ENCODE measurements around the gene RCN1.

Gene RCN1

DNA sequence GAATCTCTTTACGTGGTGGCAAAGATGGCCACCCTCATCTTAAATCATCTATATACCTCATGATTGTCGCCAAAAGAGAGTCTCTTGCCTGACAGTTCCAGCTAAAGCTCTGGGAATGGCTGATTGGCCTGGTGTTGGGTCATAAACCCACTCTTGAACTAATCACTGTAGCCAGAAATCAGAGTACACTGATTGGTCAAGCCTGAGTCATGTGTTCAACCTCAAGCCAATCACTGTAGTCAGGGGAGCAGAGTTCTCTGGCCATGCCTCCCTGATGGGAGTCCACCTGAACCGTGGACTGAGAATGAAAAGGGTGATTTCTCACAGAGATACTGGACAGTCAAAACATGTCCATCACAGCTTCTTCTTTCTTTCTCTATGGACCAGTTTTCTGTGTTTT is 45.8 kb downstream of the RCN1 start:
- no peak for DNase-seq (ENCODE audit: extremely low spot score)
- ChIA-PET POLR2A (no interaction called here), CTCF (no interaction called here)
- TF ChIP-seq LEF1 (IDR thresholded peaks at IDR 0.05; ENCODE audit: borderline replicate concordance) (no peak), FOXM1 (IDR thresholded peaks at IDR 0.05; ENCODE audit: borderline replicate concordance) (no peak), ELF4 (IDR thresholded peaks at IDR 0.05) (no peak), ZNF384 (IDR thresholded peaks at IDR 0.05) (no peak), L3MBTL2 (conservative IDR thresholded peaks at IDR 0.05) (no peak), FOXK2 (IDR thresholded peaks at IDR 0.05) (no peak), CTBP1 (IDR thresholded peaks at IDR 0.05; ENCODE audit: borderline replicate concordance) (no peak), SP1 (IDR thresholded peaks at IDR 0.05) (no peak)
- TF ChIP-seq, protein P1, sequence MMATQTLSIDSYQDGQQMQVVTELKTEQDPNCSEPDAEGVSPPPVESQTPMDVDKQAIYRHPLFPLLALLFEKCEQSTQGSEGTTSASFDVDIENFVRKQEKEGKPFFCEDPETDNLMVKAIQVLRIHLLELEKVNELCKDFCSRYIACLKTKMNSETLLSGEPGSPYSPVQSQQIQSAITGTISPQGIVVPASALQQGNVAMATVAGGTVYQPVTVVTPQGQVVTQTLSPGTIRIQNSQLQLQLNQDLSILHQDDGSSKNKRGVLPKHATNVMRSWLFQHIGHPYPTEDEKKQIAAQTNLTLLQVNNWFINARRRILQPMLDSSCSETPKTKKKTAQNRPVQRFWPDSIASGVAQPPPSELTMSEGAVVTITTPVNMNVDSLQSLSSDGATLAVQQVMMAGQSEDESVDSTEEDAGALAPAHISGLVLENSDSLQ (IDR thresholded peaks at IDR 0.05): no peak

DNA sequence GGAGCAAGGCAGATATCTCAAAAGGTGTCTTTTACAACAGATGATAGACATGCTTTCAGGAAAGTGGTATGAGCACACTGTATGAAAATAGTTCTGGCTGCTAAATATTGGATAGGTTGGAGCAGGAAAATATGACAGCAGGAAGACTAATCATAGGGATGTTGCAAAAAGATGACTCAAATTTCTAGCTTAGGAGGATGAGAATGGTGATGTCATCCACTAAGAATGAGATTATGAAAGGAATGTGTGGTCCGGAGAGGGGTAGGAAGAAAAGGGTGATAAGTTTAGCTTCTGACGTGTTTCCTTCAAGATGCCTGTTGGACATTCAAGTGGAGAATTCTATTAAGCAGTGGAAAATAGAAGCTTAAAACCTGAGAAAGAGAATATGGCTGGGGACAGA is 46.4 kb downstream of the RCN1 start:
- ChIA-PET POLR2A (no interaction called here), CTCF (no interaction called here)
- TF ChIP-seq L3MBTL2 (conservative IDR thresholded peaks at IDR 0.05) (no peak), FOXM1 (IDR thresholded peaks at IDR 0.05; ENCODE audit: borderline replicate concordance) (no peak), FOXA1 (IDR thresholded peaks at IDR 0.05) (no peak), HDGF (IDR thresholded peaks at IDR 0.05; ENCODE audit: borderline replicate concordance) (no peak), ZNF384 (IDR thresholded peaks at IDR 0.05) (no peak), ARNT (IDR thresholded peaks at IDR 0.05) (no peak), BHLHE40 (IDR thresholded peaks at IDR 0.05; ENCODE audit: borderline replicate concordance) (no peak), SP1 (IDR thresholded peaks at IDR 0.05) (no peak), ELF4 (IDR thresholded peaks at IDR 0.05) (no peak), LEF1 (IDR thresholded peaks at IDR 0.05; ENCODE audit: borderline replicate concordance) (no peak), CTBP1 (IDR thresholded peaks at IDR 0.05; ENCODE audit: borderline replicate concordance) (no peak), NFRKB (IDR thresholded peaks at IDR 0.05) (no peak), SUZ12 (IDR thresholded peaks at IDR 0.05) (no peak)
- TF ChIP-seq, protein P1 (IDR thresholded peaks at IDR 0.05): no peak
- DNase-seq (ENCODE audit: extremely low spot score): no peak

DNA sequence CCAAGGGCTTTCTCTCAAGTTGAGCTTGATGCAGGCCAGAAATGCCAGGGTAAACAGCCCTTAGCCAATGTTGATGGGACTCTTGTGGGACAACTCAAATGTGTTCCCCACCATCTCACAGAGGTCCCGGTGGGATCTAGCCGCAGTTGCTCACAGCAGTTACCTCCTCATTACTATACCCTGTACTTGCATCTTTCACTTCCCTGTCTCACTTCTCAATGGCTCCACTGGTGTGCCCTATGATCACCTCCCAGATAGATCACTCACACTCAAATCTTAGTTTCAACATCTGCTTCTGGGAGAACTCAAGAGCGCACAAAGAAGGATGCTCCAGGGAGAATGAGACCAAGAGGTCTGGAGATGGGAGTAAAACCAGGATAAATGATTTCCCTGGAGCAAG is 47.0 kb downstream of the RCN1 start:
- no peak for TF ChIP-seq BHLHE40 (IDR thresholded peaks at IDR 0.05; ENCODE audit: borderline replicate concordance)
- TF ChIP-seq ZNF384 (IDR thresholded peaks at IDR 0.05): no peak
- no peak for TF ChIP-seq FOXK2 (IDR thresholded peaks at IDR 0.05)
- no peak for TF ChIP-seq FOXA1 (IDR thresholded peaks at IDR 0.05)
- no peak for TF ChIP-seq NFRKB (IDR thresholded peaks at IDR 0.05)
- TF ChIP-seq FOXM1 (IDR thresholded peaks at IDR 0.05; ENCODE audit: borderline replicate concordance): no peak
- TF ChIP-seq CTBP1 (IDR thresholded peaks at IDR 0.05; ENCODE audit: borderline replicate concordance): no peak
- no peak for TF ChIP-seq TARDBP (IDR thresholded peaks at IDR 0.05)
- no peak for TF ChIP-seq HDGF (IDR thresholded peaks at IDR 0.05; ENCODE audit: borderline replicate concordance)
- no peak for TF ChIP-seq SUZ12 (IDR thresholded peaks at IDR 0.05)
- no peak for TF ChIP-seq L3MBTL2 (conservative IDR thresholded peaks at IDR 0.05)
- TF ChIP-seq SP1 (IDR thresholded peaks at IDR 0.05): no peak
- no peak for TF ChIP-seq ELF4 (IDR thresholded peaks at IDR 0.05)
- TF ChIP-seq, protein P1 (IDR thresholded peaks at IDR 0.05): no peak
- ChIA-PET CTCF (no interaction called here), POLR2A (no interaction called here)
- no peak for DNase-seq (ENCODE audit: extremely low spot score)

DNA sequence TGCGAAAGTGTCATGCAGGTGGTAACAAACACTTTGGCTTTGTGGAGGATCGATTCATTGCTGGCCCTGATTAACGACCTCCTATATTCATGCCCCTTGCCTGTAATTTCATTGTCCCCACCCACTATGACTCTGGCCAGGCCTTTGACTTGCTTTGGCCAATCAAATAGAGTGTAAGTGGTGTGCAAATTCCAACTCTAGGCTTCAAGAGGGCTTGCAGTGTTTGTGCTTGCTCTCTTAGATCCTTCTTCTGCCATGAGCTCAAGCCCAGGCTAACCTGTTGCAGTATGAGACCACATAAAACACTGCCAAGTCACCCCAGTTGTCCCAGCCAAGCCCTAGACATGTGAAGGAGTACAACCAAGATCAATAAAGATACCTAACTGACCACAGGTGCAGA is 48.0 kb downstream of the RCN1 start:
- ChIA-PET CTCF (no interaction called here), POLR2A (no interaction called here)
- DNase-seq (ENCODE audit: extremely low spot score): no peak
- TF ChIP-seq SP1 (IDR thresholded peaks at IDR 0.05) (no peak), L3MBTL2 (conservative IDR thresholded peaks at IDR 0.05) (no peak), FOXA1 (IDR thresholded peaks at IDR 0.05) (no peak), NFRKB (IDR thresholded peaks at IDR 0.05) (no peak), ZNF384 (IDR thresholded peaks at IDR 0.05) (no peak), SUZ12 (IDR thresholded peaks at IDR 0.05) (no peak), ELF4 (IDR thresholded peaks at IDR 0.05) (no peak), TARDBP (IDR thresholded peaks at IDR 0.05) (no peak), ARNT (IDR thresholded peaks at IDR 0.05) (no peak), FOXM1 (IDR thresholded peaks at IDR 0.05; ENCODE audit: borderline replicate concordance) (no peak), CTBP1 (IDR thresholded peaks at IDR 0.05; ENCODE audit: borderline replicate concordance) (no peak), HDGF (IDR thresholded peaks at IDR 0.05; ENCODE audit: borderline replicate concordance) (no peak), BHLHE40 (IDR thresholded peaks at IDR 0.05; ENCODE audit: borderline replicate concordance) (no peak)
- TF ChIP-seq, protein P1 (IDR thresholded peaks at IDR 0.05): no peak

DNA sequence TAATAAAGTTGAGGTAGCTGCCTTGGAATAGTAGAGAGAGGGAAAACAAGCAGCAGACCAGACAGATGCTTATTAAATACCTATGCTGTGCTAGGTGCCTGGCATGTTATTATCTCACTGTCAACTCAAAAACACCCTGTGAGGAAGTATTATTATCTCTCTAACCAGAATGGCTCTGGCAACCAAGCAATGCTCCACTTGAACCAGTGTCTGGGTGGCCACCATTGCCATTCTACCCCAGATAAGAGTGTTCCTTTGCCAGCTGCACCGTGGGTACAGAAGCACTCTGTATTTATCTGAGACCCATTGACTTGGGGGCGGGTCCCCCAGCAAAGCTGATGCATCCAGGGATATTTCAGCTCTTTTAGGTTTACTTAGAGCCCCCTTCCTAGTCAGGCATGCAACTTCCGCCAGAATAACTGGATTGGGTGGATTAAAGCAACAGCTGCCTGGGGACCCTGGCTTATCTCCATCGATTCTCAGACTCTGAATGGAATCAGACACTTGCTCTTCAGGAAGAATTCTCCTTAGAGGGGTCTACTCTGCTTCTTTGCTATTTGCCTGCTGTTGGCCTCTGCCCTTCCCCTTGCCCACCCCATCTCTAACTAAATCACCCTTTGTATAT is 49.1 kb downstream of the RCN1 start:
- no peak for TF ChIP-seq SP1 (IDR thresholded peaks at IDR 0.05)
- TF ChIP-seq FOXA1 (IDR thresholded peaks at IDR 0.05): no peak
- no peak for TF ChIP-seq TARDBP (IDR thresholded peaks at IDR 0.05)
- TF ChIP-seq ZNF384 (IDR thresholded peaks at IDR 0.05): no peak
- ChIA-PET CTCF (no interaction called here), POLR2A (no interaction called here)
- DNase-seq (ENCODE audit: extremely low spot score): no peak

Measured in HEK293T (cell line).